AG10803 (cell line): ENCODE results near the gene TROAP.

ENCODE experiments used
- DNase-seq: peaks from one replicate; pipeline ENCODE4 v3.0.0; 2010; ENCODE audit warnings: low read depth
- H3K4me3 ChIP-seq: 2 replicates; pipeline ENCODE4 v1.5.1; 2011; ENCODE audit warnings: mild to moderate bottlenecking, low read length, control low read depth
- CTCF ChIP-seq: conservative IDR thresholded peaks from 2 replicates; pipeline ENCODE4 v1.5.1; 2011; ENCODE audit warnings: mild to moderate bottlenecking, low read length, control low read depth, inconsistent platforms

The TROAP gene

DNA sequence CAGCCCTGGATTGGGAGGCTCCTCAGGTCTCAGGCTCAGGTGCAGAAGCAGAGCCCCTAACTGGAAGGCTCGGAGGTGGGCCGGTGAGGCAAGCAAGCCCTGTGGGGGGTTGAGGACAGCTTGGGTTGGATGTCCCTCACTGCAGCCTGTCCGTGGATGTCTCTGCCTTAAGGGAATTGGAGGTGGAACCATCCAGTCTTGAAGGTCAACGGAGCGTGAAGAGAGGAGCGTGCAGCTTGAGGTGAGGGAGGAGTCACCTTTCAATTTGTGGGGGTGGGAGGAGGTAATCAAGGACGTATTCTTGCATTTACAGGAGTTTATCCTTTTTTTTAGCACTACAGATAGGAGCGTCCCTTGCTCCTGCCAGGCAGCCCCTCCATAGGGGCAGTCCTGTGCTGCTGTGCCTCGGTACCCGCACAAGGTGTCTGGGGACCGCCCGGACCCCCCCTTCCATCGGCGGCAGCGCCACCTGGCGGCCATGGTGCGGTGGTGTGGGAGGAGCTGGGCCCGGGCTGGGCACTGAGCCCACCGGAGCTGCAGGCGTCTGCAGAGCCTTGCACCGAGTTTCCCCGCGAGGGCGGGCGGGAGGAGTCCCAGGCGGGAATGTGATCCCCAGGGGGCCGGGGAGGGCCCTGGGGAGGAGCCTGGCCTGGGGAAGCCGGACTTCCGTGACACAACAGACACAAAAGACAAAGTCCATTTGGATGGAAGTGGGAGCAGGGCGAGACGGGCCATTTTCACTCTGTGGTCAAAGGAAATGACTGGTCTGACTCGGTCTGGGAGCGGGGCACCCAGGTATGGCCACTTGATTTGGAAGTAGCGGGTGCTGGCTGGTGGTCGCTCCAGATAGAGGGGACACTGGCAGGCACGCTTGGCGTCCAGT lies 24.5 kb downstream of the TROAP start:
- peak overlapping the region; percentile 43 for H3K4me3 ChIP-seq
- peak; percentile 79 for TF ChIP-seq CTCF
- DNase-seq, result peak; percentile 74

DNA sequence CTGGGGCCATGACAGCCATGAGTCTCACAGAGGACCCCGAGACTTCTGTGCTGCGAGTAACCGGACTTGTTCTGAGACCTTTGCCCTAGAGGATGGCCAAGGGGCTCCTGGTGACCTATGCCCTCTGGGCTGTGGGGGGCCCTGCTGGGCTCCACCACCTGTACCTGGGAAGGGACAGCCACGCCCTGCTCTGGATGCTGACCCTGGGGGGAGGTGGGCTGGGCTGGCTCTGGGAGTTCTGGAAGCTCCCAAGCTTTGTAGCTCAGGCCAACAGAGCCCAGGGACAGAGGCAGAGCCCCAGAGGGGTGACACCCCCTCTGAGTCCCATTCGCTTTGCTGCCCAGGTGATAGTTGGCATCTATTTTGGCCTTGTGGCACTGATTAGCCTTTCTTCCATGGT lies 25.7 kb downstream of the TROAP start:
- no peak for TF ChIP-seq CTCF
- H3K4me3 ChIP-seq, result no peak overlapping the region
- no peak for DNase-seq

GRCh38 chr12:49349266-49349665 lies 26.2 kb downstream of the TROAP start:
- DNase-seq, result no peak
- no peak overlapping the region for H3K4me3 ChIP-seq
- TF ChIP-seq CTCF, result no peak

- DNase-seq, result no peak
- no peak overlapping the region for H3K4me3 ChIP-seq
- TF ChIP-seq CTCF, result no peak
These were observed 29.3 kb downstream of the TROAP start for GRCh38 chr12:49352351-49352750.

GRCh38 chr12:49355913-49356312 lies 32.9 kb downstream of the TROAP start:
- no peak overlapping the region for H3K4me3 ChIP-seq
- no peak for DNase-seq
- TF ChIP-seq CTCF, result no peak

DNA sequence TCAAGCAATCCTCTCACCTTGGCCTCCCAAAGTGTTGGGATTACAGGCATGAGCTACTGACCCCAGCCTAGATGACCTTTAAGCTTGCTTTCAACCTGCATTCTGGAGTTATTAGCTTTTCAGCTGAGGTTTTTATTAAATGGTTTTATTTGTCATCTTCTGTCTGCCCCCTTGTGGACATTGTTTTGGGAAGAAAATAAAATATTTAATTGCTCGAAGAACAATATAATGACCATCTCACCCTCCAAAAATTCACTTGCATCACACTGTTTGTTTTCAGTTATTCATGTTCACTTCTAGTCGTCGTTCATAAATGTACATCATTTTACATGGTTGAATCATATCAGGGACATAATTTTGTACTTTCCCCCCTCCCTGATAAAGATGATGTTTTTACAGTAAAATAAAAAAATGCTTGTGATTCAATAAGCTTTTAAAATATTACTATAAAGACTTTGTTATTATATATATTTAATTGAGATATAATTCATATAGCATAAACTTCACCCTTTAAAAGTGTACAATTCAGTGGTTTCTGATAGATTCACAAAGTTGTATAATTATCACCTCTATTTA lies 34.1 kb downstream of the TROAP start:
- DNase-seq, result peak; percentile 76
- no peak overlapping the region for H3K4me3 ChIP-seq
- peak; percentile 60 for TF ChIP-seq CTCF
